Hepatocyte (in vitro differentiated cells): ENCODE data around the gene DAND5.

Experiments used
- CTCF ChIP-seq: fragments of 200-600 bp; sonication (generic); IDR thresholded peaks from 2 replicates; pipeline ENCODE4 v1.5.1; 2016; ENCODE audit warnings: antibody characterized with exemption, mild to moderate bottlenecking; ENCODE audit not compliant: poor library complexity
- EZH2 ChIP-seq: fragments of 200-600 bp; sonication (generic); IDR thresholded peaks from 2 replicates; pipeline ENCODE4 v1.6.1; 2016; ENCODE audit warnings: antibody characterized with exemption, mild to moderate bottlenecking, borderline replicate concordance

- no peak for TF ChIP-seq CTCF
- no peak for TF ChIP-seq EZH2
Observed at GRCh38 chr19:12965812-12966135, 3.6 kb upstream of the DAND5 start.
